Spleen (tissue), 11 donors: ENCODE measurements around the gene CMIP. TPM values are rescaled to one million over a fixed set of nuclear protein-coding genes. Genes with fewer than 3 reads are reported as not detected.

Experiments
- DNase-seq: peaks from one replicate; pipeline ENCODE4 v3.0.0-alpha.2; 2020
- H3K27ac ChIP-seq, 8 donors: fragments of 200-600 bp; sonication (generic) in 7 of 8; 1 replicate in 4 of 8; 2 replicates in 4 of 8; pipeline versions ENCODE4 v1.5.0 to v1.8.0; 2016 to 2021; ENCODE audit warnings: inconsistent platforms in 4 of 8, mild to moderate bottlenecking in 4 of 8, moderate library complexity in 1 of 8
- H3K27me3 ChIP-seq, 7 donors: fragments of 200-600 bp; sonication (generic) in 6 of 7; replicated peaks in 1 of 7; 1 replicate in 4 of 7; 2 replicates in 3 of 7; pipeline versions ENCODE4 v1.5.0 to v1.8.0; 2016 to 2021; ENCODE audit warnings: inconsistent platforms in 3 of 7, mild to moderate bottlenecking in 1 of 7
- H3K36me3 ChIP-seq, 6 donors: fragments of 200-600 bp; sonication (generic) in 5 of 6; 1 replicate in 4 of 6; 2 replicates in 2 of 6; pipeline versions ENCODE4 v1.5.0 to v1.8.0; 2016 to 2021; ENCODE audit warnings: inconsistent platforms in 2 of 6
- H3K4me1 ChIP-seq, 6 donors: fragments of 200-600 bp; sonication (generic) in 5 of 6; 1 replicate in 3 of 6; 2 replicates in 3 of 6; pipeline versions ENCODE4 v1.5.0 to v1.8.0; 2016 to 2021; ENCODE audit warnings: inconsistent platforms in 3 of 6
- H3K4me3 ChIP-seq, 8 donors: fragments of 200-600 bp; sonication (generic) in 7 of 8; 1 replicate in 4 of 8; 2 replicates in 4 of 8; pipeline versions ENCODE4 v1.5.0 to v1.8.0; 2016 to 2021; ENCODE audit warnings: inconsistent platforms in 4 of 8, mild to moderate bottlenecking in 4 of 8, moderate library complexity in 2 of 8
- H3K9me3 ChIP-seq, 8 donors: fragments of 200-600 bp; sonication (generic) in 7 of 8; 1 replicate in 4 of 8; 2 replicates in 4 of 8; pipeline versions ENCODE4 v1.5.0 to v1.8.0; 2016 to 2021; ENCODE audit warnings: inconsistent platforms in 4 of 8
- POLR2A ChIP-seq, 3 donors: fragments of 450-650 bp; IDR thresholded peaks; one replicate each; pipeline ENCODE4 v1.5.1; 2017; ENCODE audit warnings: antibody characterized with exemption in 3 of 3, mild to moderate bottlenecking in 1 of 3
- POLR2AphosphoS5 ChIP-seq, 3 donors: sonication (generic); formaldehyde crosslinking; IDR thresholded peaks; one replicate each; pipeline ENCODE4 v1.5.1; 2017; ENCODE audit warnings: antibody characterized with exemption in 3 of 3
- WGBS, 5 donors: extraction: QIAGEN DNeasy Blood & Tissue Kit in 3 of 5; methylation state at CpG; one replicate each; pipeline versions ENCODE4 v1.1.5 to v1.1.7; 2013 to 2018; 5-methylcytosine and 5-hydroxymethylcytosine counted together
- intact Hi-C: fragments of 100-400 bp; cut with DNase I; formaldehyde crosslinking; loops from one replicate; pipeline ENCODE4 v1.15.0; 2023; ENCODE audit warnings: low total_unique reads
- polyA plus RNA-seq, 3 donors: library from polyadenylated mRNA; stranded (reverse); fragments of 200-250 nt; gene quantifications; one replicate each; pipeline ENCODE4 v1.2.1, GENCODE V29; 2013
- total RNA-seq, 7 donors: library from RNA; depleted of rRNA in 3 of 7; stranded (reverse); fragments of >200 nt in 3 of 7; fragmentation: NEBNext Ultra II Directional in 4 of 7; extraction: Animal tissue kit (Norgen Biotek cat#: 25700) in 4 of 7; gene quantifications; one replicate each; pipeline versions ENCODE4 v1.1.0 to v1.2.1, GENCODE V29; 2016 to 2021
- TF ChIP-seq, protein P1 (sequence below), 11 experiments: fragments of 200-600 bp in 7 of 11; fragments of 450-650 bp in 4 of 11; sonication (generic) in 4 of 11; IDR thresholded peaks in 8 of 11; conservative IDR thresholded peaks in 3 of 11; 1 replicate in 7 of 11; 2 replicates in 4 of 11; pipeline versions ENCODE4 v1.4.0 to v1.8.0; 2016 to 2021; ENCODE audit warnings: antibody characterized with exemption in 11 of 11, inconsistent platforms in 4 of 11, mild to moderate bottlenecking in 1 of 11
- donor health status: healthy with polysubstance abuse.
- donor health status: DM: no; HTN: no; CAD: no; lungs with moderate emphysema.
- donor health status: DM: no; HTN: no; CAD: no.
- donor health status: Bipolar disorder and iron deficiency.
- donor health status: healthy.
- donor health status: DM: no; HTN: no; CAD: no.
- donor health status: DM: yes; HTN: yes; CAD: no.

CMIP gene
- total and polyA plus RNA-seq, 10 donors: 6.0 to 107 (median 63.6) TPM

DNA sequence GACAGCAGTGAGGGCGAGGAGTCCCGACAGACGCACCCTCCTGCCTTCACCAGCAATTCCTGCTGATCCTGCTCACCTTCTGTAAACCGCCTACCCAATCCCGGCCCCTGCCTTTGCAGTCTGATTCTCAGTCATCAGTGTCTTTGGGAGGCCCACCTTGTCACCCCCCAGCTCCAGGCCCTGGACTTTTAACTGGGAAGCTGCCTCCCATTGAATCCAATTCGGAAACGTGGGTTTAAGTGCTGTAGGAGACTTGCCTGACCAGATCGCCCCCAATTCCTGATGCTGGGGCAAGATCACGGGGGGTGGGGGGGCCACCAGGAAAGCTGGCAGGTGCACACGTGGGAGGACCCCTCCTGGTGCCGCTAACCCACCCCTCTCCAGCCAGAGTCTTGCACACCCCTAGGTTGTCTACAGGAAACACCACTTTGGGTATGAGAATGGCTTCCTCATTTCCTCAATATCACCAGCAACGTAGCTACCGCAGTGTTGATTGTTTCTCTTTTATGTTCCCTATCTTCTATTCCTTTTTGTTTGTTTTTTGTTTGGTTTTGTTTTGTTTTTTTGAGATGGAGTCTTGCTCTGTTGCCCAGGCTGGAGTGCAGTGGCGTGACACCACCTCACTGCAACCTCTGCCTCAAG lies 46.6 kb upstream of the CMIP start:
- no peaks in the 10 kb centered on the region for H3K27me3 ChIP-seq

DNA sequence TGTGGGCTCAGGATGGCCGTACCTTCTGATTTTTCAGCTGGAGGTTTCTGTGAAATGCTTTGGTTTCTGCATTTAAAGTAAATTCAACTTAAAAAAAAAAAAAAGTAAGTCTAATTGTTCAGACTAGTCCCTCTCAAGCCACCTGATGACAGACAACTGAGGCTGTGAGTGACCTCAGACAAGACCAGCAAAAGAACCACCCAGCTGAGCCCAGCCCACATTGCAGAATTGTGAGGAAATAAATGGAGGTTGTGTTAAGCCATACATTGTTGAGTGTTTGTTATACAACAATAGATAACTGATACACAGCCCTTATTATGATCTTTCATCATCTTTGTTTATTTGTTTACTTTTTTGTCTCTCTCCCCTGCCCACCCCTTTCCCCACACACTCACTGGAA lies 44.7 kb upstream of the CMIP start:
- H3K4me1 ChIP-seq: peaks cover 7 to 41% (median 20%) of the 10 kb centered on the region in 6 donors
- intact Hi-C loops: loop anchor here (5.0 kb wide), 1 partner anchor 322 kb away; no protein-coding TSS in a partner anchor
- H3K4me3 ChIP-seq: no peak overlapping the region
- H3K9me3 ChIP-seq: peaks cover 0 to 8% (median 3%) of the 10 kb centered on the region in 8 donors
- TF ChIP-seq POLR2A (IDR thresholded peaks at IDR 0.05): no peak
- TF ChIP-seq POLR2AphosphoS5 (IDR thresholded peaks at IDR 0.05): no peak
- TF ChIP-seq, protein P1, sequence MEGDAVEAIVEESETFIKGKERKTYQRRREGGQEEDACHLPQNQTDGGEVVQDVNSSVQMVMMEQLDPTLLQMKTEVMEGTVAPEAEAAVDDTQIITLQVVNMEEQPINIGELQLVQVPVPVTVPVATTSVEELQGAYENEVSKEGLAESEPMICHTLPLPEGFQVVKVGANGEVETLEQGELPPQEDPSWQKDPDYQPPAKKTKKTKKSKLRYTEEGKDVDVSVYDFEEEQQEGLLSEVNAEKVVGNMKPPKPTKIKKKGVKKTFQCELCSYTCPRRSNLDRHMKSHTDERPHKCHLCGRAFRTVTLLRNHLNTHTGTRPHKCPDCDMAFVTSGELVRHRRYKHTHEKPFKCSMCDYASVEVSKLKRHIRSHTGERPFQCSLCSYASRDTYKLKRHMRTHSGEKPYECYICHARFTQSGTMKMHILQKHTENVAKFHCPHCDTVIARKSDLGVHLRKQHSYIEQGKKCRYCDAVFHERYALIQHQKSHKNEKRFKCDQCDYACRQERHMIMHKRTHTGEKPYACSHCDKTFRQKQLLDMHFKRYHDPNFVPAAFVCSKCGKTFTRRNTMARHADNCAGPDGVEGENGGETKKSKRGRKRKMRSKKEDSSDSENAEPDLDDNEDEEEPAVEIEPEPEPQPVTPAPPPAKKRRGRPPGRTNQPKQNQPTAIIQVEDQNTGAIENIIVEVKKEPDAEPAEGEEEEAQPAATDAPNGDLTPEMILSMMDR (IDR thresholded peaks at IDR 0.05 in 8 of 11, conservative IDR thresholded peaks at IDR 0.05 in 3 of 11): no peak
- no peak overlapping the region for H3K27ac ChIP-seq
- WGBS, 5 donors: 87 to 100% (median 93%) methylated on average over 1 of the region's 1 CpG
- H3K36me3 ChIP-seq: no peaks in the 10 kb centered on the region
- no peaks in the 10 kb centered on the region for H3K27me3 ChIP-seq
- DNase-seq: no peak

More for the DNA sequence above, 46.6 kb upstream of the CMIP start:
- TF ChIP-seq, protein P1 (IDR thresholded peaks at IDR 0.05 in 8 of 11, conservative IDR thresholded peaks at IDR 0.05 in 3 of 11): no peak
- TF ChIP-seq POLR2AphosphoS5 (IDR thresholded peaks at IDR 0.05): no peak
- no peak for TF ChIP-seq POLR2A (IDR thresholded peaks at IDR 0.05)
- Histone ChIP-seq H3K27ac (no peak overlapping the region), H3K4me3 (no peak overlapping the region), H3K4me1 (peaks cover 0 to 30% (median 12%) of the 10 kb centered on the region in 6 donors), H3K9me3 (peaks cover 0 to 8% (median 3%) of the 10 kb centered on the region in 8 donors), H3K36me3 (no peaks in the 10 kb centered on the region)
- 58 to 68% (median 64%) methylated on average over 14 of the region's 14 CpGs for WGBS, 5 donors
- intact Hi-C loops: no loop called here
- no peak for DNase-seq

DNA sequence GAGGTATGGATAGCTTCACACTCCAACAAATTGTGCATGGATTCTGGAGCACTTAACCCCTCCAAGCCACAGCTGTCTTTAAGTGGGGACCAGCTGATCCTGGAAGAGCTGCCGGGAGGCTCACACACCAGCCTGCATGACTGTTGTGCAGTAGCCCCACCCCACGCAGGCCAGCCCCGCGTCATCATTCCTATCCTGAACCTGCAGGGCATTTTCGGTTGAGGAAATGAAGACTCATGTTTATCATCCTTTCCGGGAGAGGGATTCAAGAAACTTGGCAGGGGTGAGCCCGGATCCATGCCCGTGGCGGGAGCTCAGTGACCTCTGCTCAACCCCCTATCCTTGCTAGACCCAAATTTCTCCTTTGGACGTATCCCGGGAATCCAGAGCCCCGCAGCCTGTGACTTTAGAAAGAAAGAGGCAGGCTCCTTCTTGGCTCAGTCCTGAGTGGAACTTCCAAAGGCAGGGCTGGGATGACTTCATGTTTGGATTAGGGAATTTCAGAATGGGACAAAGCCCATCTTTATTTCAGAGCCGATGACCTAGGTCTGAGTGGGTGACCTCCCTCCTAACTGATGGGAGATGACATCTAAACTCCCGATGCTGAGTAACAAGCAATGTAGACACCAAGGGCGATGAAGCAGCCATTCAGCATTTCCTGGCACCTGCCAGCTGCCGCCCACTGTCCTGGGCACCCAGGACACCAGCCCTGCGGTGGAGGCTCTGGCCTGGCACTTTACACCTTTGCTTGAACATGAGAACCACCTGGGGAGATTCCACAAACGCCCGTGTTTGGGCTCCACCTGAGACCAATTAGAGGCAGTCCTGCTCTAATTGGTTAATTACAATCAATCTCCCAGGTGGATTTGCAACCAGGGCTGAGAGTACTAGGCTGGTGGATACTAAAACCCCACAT lies 43.3 kb upstream of the CMIP start:
- H3K36me3 ChIP-seq: no peaks in the 10 kb centered on the region
- peak in 2 of 3 donors; percentile 34 to 51 for TF ChIP-seq POLR2AphosphoS5 (IDR thresholded peaks at IDR 0.05)
- no peak for TF ChIP-seq POLR2A (IDR thresholded peaks at IDR 0.05)
- DNase-seq: no peak
- 63 to 82% (median 73%) methylated on average over 18 to 19 of the region's 19 CpGs for WGBS, 5 donors
- H3K4me3 ChIP-seq: no peak overlapping the region
- peak overlapping the region in 2 of 8 donors; percentile 14 to 19 for H3K27ac ChIP-seq
- H3K4me1 ChIP-seq: peaks cover 7 to 29% (median 14%) of the 10 kb centered on the region in 6 donors
- intact Hi-C loops: loop anchor here (5.0 kb wide), 1 partner anchor 321 kb away; no protein-coding TSS in a partner anchor
- H3K9me3 ChIP-seq: peaks cover 0 to 8% (median 3%) of the 10 kb centered on the region in 8 donors
- H3K27me3 ChIP-seq: no peaks in the 10 kb centered on the region

DNA sequence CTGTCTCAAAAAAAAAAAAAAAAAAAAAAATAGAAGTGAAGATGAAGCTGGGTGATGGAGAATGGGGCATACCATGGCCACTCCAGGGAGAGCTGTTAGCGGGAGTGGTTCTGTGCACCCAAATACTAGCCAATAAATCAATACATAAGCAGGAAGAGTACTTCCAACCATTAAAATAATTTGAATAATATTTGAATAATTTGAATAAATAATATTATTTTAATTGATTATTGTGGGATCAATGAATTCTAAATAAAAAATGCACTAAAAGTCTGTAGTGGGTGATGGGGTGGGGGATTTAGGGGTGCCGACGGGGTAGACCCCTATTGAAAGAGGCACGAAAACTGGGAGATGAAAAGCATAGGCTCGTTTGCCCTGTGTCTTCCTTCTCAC lies 41.4 kb upstream of the CMIP start:
- H3K4me1 ChIP-seq: peaks cover 7 to 26% (median 12%) of the 10 kb centered on the region in 6 donors
- no peak for DNase-seq
- TF ChIP-seq POLR2AphosphoS5 (IDR thresholded peaks at IDR 0.05) (no peak), POLR2A (IDR thresholded peaks at IDR 0.05) (no peak)
- TF ChIP-seq, protein P1 (IDR thresholded peaks at IDR 0.05 in 8 of 11, conservative IDR thresholded peaks at IDR 0.05 in 3 of 11): no peak
- WGBS, 5 donors: 20 to 22% (median 22%) methylated on average over 5 of the region's 5 CpGs
- H3K27me3 ChIP-seq: no peaks in the 10 kb centered on the region
- intact Hi-C loops: loop anchor here (5.0 kb wide), 1 partner anchor 319 kb away; no protein-coding TSS in a partner anchor
- peaks cover 0 to 8% (median 3%) of the 10 kb centered on the region in 8 donors for H3K9me3 ChIP-seq
- no peaks in the 10 kb centered on the region for H3K36me3 ChIP-seq
- H3K4me3 ChIP-seq: peak overlapping the region in 1 of 8 donors; percentile 59
- H3K27ac ChIP-seq: peak overlapping the region in 3 of 8 donors; percentile 4 to 58 (median 25)
